Measurements from ENCODE around the gene CAMK2N1.

- no peak for TF ChIP-seq CTCF (IDR thresholded peaks at IDR 0.05; ENCODE audit: low read depth, low read length)
- no peak for TF ChIP-seq EZH2phosphoT487 (IDR thresholded peaks at IDR 0.05; ENCODE audit: low read depth)
Observed at GRCh38 chr1:20454004-20454403, 32.0 kb downstream of the CAMK2N1 start.

All from OCI-LY3 (cell line).